Neuronal stem cell (in vitro differentiated cells): ENCODE results near the gene SP8.

ENCODE experiments used
- DNase-seq: peaks from one replicate; pipeline ENCODE4 v3.0.0-alpha.2; 2013; ENCODE audit warnings: low spot score
- H2AFZ ChIP-seq: one replicate; pipeline ENCODE4 v1.6.1; 2013; ENCODE audit warnings: mild to moderate bottlenecking, low read length, inconsistent platforms
- H2AK5ac ChIP-seq: 2 replicates; pipeline ENCODE4 v1.6.1; 2013; ENCODE audit warnings: low read depth, mild to moderate bottlenecking, inconsistent platforms, low read length, moderate library complexity, mixed read lengths
- H2BK120ac ChIP-seq: 2 replicates; pipeline ENCODE4 v1.6.1; 2013; ENCODE audit warnings: low read depth, mild to moderate bottlenecking, inconsistent platforms, low read length, moderate library complexity, mixed read lengths
- H2BK12ac ChIP-seq: one replicate; pipeline ENCODE4 v1.6.1; 2013; ENCODE audit warnings: low read length, inconsistent platforms
- H2BK15ac ChIP-seq: 2 replicates; pipeline ENCODE4 v1.6.1; 2013; ENCODE audit warnings: mild to moderate bottlenecking, low read length, inconsistent platforms, mixed read lengths
- H2BK5ac ChIP-seq: one replicate; pipeline ENCODE4 v1.6.1; 2013; ENCODE audit warnings: inconsistent platforms, mild to moderate bottlenecking, low read length, moderate library complexity
- H3K14ac ChIP-seq: one replicate; pipeline ENCODE4 v1.6.1; 2013; ENCODE audit warnings: low read length, inconsistent platforms
- H3K18ac ChIP-seq: 2 replicates; pipeline ENCODE4 v1.6.1; 2013; ENCODE audit warnings: low read length, inconsistent platforms
- H3K23ac ChIP-seq: 2 replicates; pipeline ENCODE4 v1.6.1; 2013; ENCODE audit warnings: low read depth, mild to moderate bottlenecking, mixed read lengths, low read length, inconsistent platforms; ENCODE audit not compliant: poor library complexity
- H3K27ac ChIP-seq: replicated peaks from 3 replicates; pipeline ENCODE4 v1.5.1; 2013; ENCODE audit warnings: low read length, inconsistent platforms
- H3K27me3 ChIP-seq, 3 experiments: 2 replicates each; pipeline ENCODE4 v1.6.1; 2013; ENCODE audit warnings: low read length in 3 of 3, mild to moderate bottlenecking in 2 of 3, inconsistent platforms in 1 of 3, low read depth in 1 of 3, mixed read lengths in 1 of 3, moderate library complexity in 1 of 3; ENCODE audit not compliant: control insufficient read depth in 3 of 3, insufficient read depth in 3 of 3
- H3K36me3 ChIP-seq, 2 donors: replicated peaks in 1 of 2; 2 replicates each; pipeline ENCODE4 v1.6.1; 2013; ENCODE audit warnings: low read length in 2 of 2; ENCODE audit not compliant: control insufficient read depth in 2 of 2, insufficient read depth in 2 of 2
- H3K4ac ChIP-seq: 2 replicates; pipeline ENCODE4 v1.6.1; 2013; ENCODE audit warnings: inconsistent platforms, mild to moderate bottlenecking, low read length, moderate library complexity
- H3K4me1 ChIP-seq, 2 donors: 1 replicate in 1 of 2; 2 replicates in 1 of 2; pipeline ENCODE4 v1.6.1; 2013; ENCODE audit warnings: low read length in 2 of 2, low read depth in 1 of 2; ENCODE audit not compliant: control insufficient read depth in 2 of 2, insufficient read depth in 1 of 2
- H3K4me2 ChIP-seq: one replicate; pipeline ENCODE4 v1.6.1; 2013; ENCODE audit warnings: mild to moderate bottlenecking, low read length, inconsistent platforms; ENCODE audit not compliant: insufficient read depth, poor library complexity, severe bottlenecking
- H3K4me3 ChIP-seq, 2 donors: 2 replicates each; pipeline ENCODE4 v1.5.1; 2013; ENCODE audit warnings: low read length in 2 of 2, mild to moderate bottlenecking in 2 of 2, inconsistent platforms in 1 of 2, moderate library complexity in 1 of 2
- H3K79me1 ChIP-seq: one replicate; pipeline ENCODE4 v1.6.1; 2013; ENCODE audit warnings: low read depth, mild to moderate bottlenecking, inconsistent platforms, low read length, moderate library complexity
- H3K9ac ChIP-seq: one replicate; pipeline ENCODE4 v1.6.1; 2013; ENCODE audit warnings: mild to moderate bottlenecking, low read depth, low read length, inconsistent platforms; ENCODE audit not compliant: poor library complexity
- H3K9me3 ChIP-seq, 2 donors: replicated peaks in 1 of 2; 2 replicates each; pipeline versions ENCODE3 to v1.6.1; 2013; ENCODE audit warnings: low read length in 2 of 2, mild to moderate bottlenecking in 2 of 2, inconsistent platforms in 1 of 2, low read depth in 1 of 2, mixed read lengths in 1 of 2, moderate library complexity in 1 of 2; ENCODE audit not compliant: control insufficient read depth in 2 of 2, insufficient read depth in 1 of 2
- H4K8ac ChIP-seq: one replicate; pipeline ENCODE4 v1.6.1; 2013; ENCODE audit warnings: low read depth, mild to moderate bottlenecking, inconsistent platforms, low read length, moderate library complexity
- H4K91ac ChIP-seq: one replicate; pipeline ENCODE4 v1.6.1; 2013; ENCODE audit warnings: low read length, low read depth, mild to moderate bottlenecking, inconsistent platforms; ENCODE audit not compliant: poor library complexity
- WGBS, 2 donors: extraction: QIAGEN DNeasy Blood & Tissue Kit; methylation state at CpG; one replicate each; pipeline ENCODE4 v1.1.7; 2013; ENCODE audit warnings: missing lambda C conversion rate in 2 of 2, mixed read lengths in 1 of 2; ENCODE audit not compliant: insufficient read length in 2 of 2, insufficient replicate concordance in 1 of 2; ENCODE audit errors: extremely low coverage in 2 of 2; 5-methylcytosine and 5-hydroxymethylcytosine counted together

The SP8 gene

DNA sequence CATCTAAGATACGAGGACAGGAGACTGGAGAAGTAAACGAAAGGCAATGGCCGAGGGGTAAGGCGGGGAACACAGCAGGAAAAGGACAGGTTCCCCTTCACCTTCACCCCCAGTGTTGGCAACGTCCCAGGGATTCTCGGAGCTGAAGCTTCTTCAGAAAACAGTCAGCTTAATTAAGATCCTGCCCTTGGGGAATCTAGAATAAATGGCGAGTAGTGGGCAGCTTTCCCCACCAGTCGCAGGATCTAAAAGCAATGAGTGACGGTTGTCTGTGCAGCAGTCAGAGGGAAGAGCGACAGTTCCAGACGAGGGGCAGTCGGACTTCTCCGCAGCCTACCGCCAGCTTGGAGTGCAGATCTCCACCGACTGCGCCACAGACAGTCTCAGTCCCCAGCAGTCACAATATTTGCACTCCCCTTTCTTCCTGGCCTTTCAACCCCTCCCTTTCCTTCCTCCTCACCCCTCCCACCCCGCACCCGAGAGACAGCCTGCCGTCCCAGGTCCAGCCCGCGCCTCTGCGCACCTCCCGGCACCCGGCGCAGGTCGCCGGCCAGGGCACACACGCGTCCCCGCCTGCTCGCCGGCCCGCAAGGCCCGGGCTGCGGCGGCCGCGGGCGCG, 10.9 kb upstream of the SP8 start:
- peak overlapping the region; percentile 47 for H3K14ac ChIP-seq
- peak overlapping the region; percentile 89 for H3K27ac ChIP-seq
- peak overlapping the region; percentile 60 for H2BK12ac ChIP-seq
- H3K36me3 ChIP-seq, result no peaks in the 10 kb centered on the region
- no peak overlapping the region for H4K8ac ChIP-seq
- H3K4me2 ChIP-seq, result peak overlapping the region; percentile 84
- H3K27me3 ChIP-seq, result peaks cover 0 to 78% (median 0%) of the 10 kb centered on the region in 3 experiments
- H3K9ac ChIP-seq, result peak overlapping the region; percentile 91
- H3K9me3 ChIP-seq, result no peaks in the 10 kb centered on the region
- H4K91ac ChIP-seq, result peak overlapping the region; percentile 93
- H2BK5ac ChIP-seq, result peak overlapping the region; percentile 82
- no CpG with 5 or more reads among the region's 40 CpGs for WGBS, 2 donors
- peaks cover 4% of the 10 kb centered on the region for H3K79me1 ChIP-seq
- peak overlapping the region; percentile 98 for H3K23ac ChIP-seq
- peak overlapping the region; percentile 96 for H3K18ac ChIP-seq
- H2AFZ ChIP-seq, result peak overlapping the region; percentile 92
- H2AK5ac ChIP-seq, result peak overlapping the region; percentile 96
- no peak for DNase-seq
- no peak overlapping the region for H2BK120ac ChIP-seq
- peak overlapping the region; percentile 43 to 83 for H3K4me3 ChIP-seq
- peaks cover 0 to 12% of the 10 kb centered on the region in 2 donors for H3K4me1 ChIP-seq
- H2BK15ac ChIP-seq, result no peak overlapping the region
- H3K4ac ChIP-seq, result peak overlapping the region; percentile 13

DNA sequence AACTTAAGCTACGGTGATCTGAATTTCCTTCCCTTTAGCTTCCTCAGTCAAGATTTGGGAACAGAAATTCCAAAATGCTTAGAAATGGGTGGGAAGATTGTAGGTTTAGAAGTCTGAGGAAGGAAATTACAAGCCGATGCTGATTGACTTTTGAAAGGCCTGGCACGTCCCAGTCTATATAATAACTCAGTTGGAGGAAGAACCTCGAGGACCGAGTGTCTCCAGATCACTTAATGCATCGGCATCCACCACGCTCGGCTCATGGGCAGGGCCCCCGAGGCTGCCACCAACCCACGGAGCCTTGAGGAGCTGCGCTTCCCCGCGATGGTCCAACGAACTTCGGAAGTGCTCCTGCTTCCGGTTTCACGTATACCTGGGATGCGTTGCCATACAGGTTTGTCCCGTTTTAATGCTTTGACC, 10.4 kb upstream of the SP8 start:
- peak overlapping the region; percentile 96 for H3K18ac ChIP-seq
- peaks cover 0 to 12% of the 10 kb centered on the region in 2 donors for H3K4me1 ChIP-seq
- peaks cover 4% of the 10 kb centered on the region for H3K79me1 ChIP-seq
- no peak overlapping the region for H2BK15ac ChIP-seq
- no peak overlapping the region for H4K8ac ChIP-seq
- peak overlapping the region; percentile 82 for H2BK5ac ChIP-seq
- no peak overlapping the region for H3K4ac ChIP-seq
- H3K23ac ChIP-seq, result no peak overlapping the region
- H3K4me2 ChIP-seq, result peak overlapping the region; percentile 84
- H4K91ac ChIP-seq, result peak overlapping the region; percentile 93
- H3K27me3 ChIP-seq, result peaks cover 0 to 83% (median 0%) of the 10 kb centered on the region in 3 experiments
- peak overlapping the region; percentile 89 for H3K27ac ChIP-seq
- H3K36me3 ChIP-seq, result no peaks in the 10 kb centered on the region
- no CpG with 5 or more reads among the region's 19 CpGs for WGBS, 2 donors
- peak overlapping the region; percentile 91 for H3K9ac ChIP-seq
- H2BK120ac ChIP-seq, result no peak overlapping the region
- no peaks in the 10 kb centered on the region for H3K9me3 ChIP-seq
- DNase-seq, result no peak
- no peak overlapping the region for H3K14ac ChIP-seq
- peak overlapping the region in 1 of 2 donors; percentile 83 for H3K4me3 ChIP-seq
- peak overlapping the region; percentile 92 for H2AFZ ChIP-seq
- H2BK12ac ChIP-seq, result peak overlapping the region; percentile 60
- H2AK5ac ChIP-seq, result peak overlapping the region; percentile 88

DNA sequence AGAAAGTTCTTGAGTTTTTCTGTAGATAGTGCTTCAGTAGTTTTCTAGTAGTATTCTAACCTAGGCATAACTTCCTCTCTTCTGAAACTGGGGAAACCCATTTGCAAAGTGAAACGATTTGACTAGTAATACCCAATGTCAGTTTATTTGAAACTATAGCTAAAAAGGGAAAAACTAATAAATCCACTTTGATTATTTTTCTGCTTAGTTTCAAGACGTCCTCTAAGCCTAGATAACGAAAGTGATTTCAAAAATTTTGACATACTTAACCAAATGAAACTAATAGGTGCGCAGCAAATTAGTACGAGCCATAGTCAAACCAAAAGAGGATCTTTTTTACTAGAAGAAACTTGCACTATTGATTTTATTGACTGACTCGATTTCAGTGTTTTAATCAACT, 9.8 kb upstream of the SP8 start:
- Histone ChIP-seq H3K14ac (no peak overlapping the region), H3K18ac (no peak overlapping the region), H3K36me3 (no peaks in the 10 kb centered on the region), H2BK15ac (no peak overlapping the region), H3K4me3 (no peak overlapping the region), H3K79me1 (peaks cover 4% of the 10 kb centered on the region), H3K27me3 (peaks cover 0 to 88% (median 0%) of the 10 kb centered on the region in 3 experiments), H3K23ac (no peak overlapping the region), H2AFZ (no peak overlapping the region), H3K9me3 (no peaks in the 10 kb centered on the region), H3K4me2 (no peak overlapping the region), H3K27ac (no peak overlapping the region), H3K4me1 (peaks cover 0 to 12% of the 10 kb centered on the region in 2 donors), H2AK5ac (no peak overlapping the region), H2BK5ac (no peak overlapping the region), H4K91ac (no peak overlapping the region), H4K8ac (no peak overlapping the region), H2BK120ac (no peak overlapping the region), H3K4ac (no peak overlapping the region), H3K9ac (no peak overlapping the region), H2BK12ac (no peak overlapping the region)
- WGBS, 2 donors, result no CpG with 5 or more reads among the region's 6 CpGs
- DNase-seq, result no peak

DNA sequence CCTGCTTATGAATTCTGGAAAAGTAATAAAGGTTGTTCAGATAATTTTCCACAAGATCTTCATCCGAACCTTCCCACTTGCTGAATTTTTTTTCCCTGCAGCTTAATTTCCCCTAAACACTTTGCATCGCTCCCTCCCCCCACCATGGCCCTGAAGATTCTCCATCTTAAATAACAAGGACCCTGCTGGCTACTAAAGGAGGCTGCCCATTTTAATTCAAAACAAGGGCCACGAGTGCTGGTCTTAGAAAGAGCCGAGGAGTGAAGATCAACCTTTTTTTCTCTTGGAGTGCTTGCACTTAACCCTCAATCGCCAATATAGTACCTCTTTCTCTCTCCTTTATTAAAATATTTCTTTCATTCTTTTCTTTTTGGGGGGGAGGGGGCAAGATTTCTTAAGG, 9.2 kb upstream of the SP8 start:
- H3K18ac ChIP-seq, result no peak overlapping the region
- H2BK5ac ChIP-seq, result no peak overlapping the region
- no peak overlapping the region for H4K91ac ChIP-seq
- no peak overlapping the region for H3K23ac ChIP-seq
- no peak overlapping the region for H2BK12ac ChIP-seq
- no peak overlapping the region for H2BK120ac ChIP-seq
- H3K79me1 ChIP-seq, result peaks cover 4% of the 10 kb centered on the region
- no peak overlapping the region for H3K9ac ChIP-seq
- no peak overlapping the region for H2BK15ac ChIP-seq
- no peaks in the 10 kb centered on the region for H3K36me3 ChIP-seq
- peaks cover 0 to 95% (median 0%) of the 10 kb centered on the region in 3 experiments for H3K27me3 ChIP-seq
- H4K8ac ChIP-seq, result no peak overlapping the region
- peak overlapping the region; percentile 35 for H3K4me2 ChIP-seq
- no peak overlapping the region for H3K4me3 ChIP-seq
- no peak for DNase-seq
- H2AK5ac ChIP-seq, result no peak overlapping the region
- no peak overlapping the region for H3K4ac ChIP-seq
- no peak overlapping the region for H2AFZ ChIP-seq
- H3K4me1 ChIP-seq, result peaks cover 0 to 12% of the 10 kb centered on the region in 2 donors
- WGBS, 2 donors, result no CpG with 5 or more reads among the region's 5 CpGs
- H3K27ac ChIP-seq, result no peak overlapping the region
- no peaks in the 10 kb centered on the region for H3K9me3 ChIP-seq
- H3K14ac ChIP-seq, result no peak overlapping the region
